H9 (cell line): ENCODE results near the gene KIF19. TPM values are rescaled to one million over a fixed set of nuclear protein-coding genes. Genes with fewer than 3 reads are reported as not detected.
A peak's percentile ranks its signal among the peaks of the same experiment; 100 is the strongest.

Experiments used
- DNase-seq: peaks from one replicate; pipeline ENCODE4 v3.0.0-alpha.2; 2017
- H2AFZ ChIP-seq: one replicate; pipeline ENCODE4 v1.6.1; 2013; ENCODE audit warnings: mild to moderate bottlenecking, low read length, control low read depth, moderate library complexity
- H2AK5ac ChIP-seq: 2 replicates; pipeline ENCODE4 v1.6.1; 2013; ENCODE audit warnings: low read length, control low read depth, mixed read lengths; ENCODE audit not compliant: insufficient read length
- H2BK120ac ChIP-seq: one replicate; pipeline ENCODE4 v1.6.1; 2013; ENCODE audit warnings: low read depth, mild to moderate bottlenecking, low read length, control low read depth, inconsistent platforms; ENCODE audit not compliant: poor library complexity, severe bottlenecking
- H2BK12ac ChIP-seq: 2 replicates; pipeline ENCODE4 v1.6.1; 2013; ENCODE audit warnings: low read length, control low read depth, mixed read lengths, low read depth; ENCODE audit not compliant: insufficient read length
- H2BK15ac ChIP-seq: 2 replicates; pipeline ENCODE4 v1.6.1; 2013; ENCODE audit warnings: low read depth, low read length, control low read depth
- H2BK20ac ChIP-seq: one replicate; pipeline ENCODE4 v1.6.1; 2013; ENCODE audit warnings: low read depth, mild to moderate bottlenecking, low read length, control low read depth, inconsistent platforms; ENCODE audit not compliant: poor library complexity, severe bottlenecking
- H2BK5ac ChIP-seq: 2 replicates; pipeline ENCODE4 v1.6.1; 2013; ENCODE audit warnings: low read length, control low read depth, mixed read lengths; ENCODE audit not compliant: insufficient read length
- H3K14ac ChIP-seq: 2 replicates; pipeline ENCODE4 v1.6.1; 2013; ENCODE audit warnings: low read length, control low read depth; ENCODE audit not compliant: insufficient read depth
- H3K18ac ChIP-seq: 2 replicates; pipeline ENCODE4 v1.6.1; 2013; ENCODE audit warnings: low read depth, mild to moderate bottlenecking, mixed read lengths, low read length, control low read depth; ENCODE audit not compliant: insufficient read length
- H3K23ac ChIP-seq: 2 replicates; pipeline ENCODE4 v1.6.1; 2013; ENCODE audit warnings: low read length, control low read depth, mixed read lengths, low read depth; ENCODE audit not compliant: insufficient read length
- H3K23me2 ChIP-seq: 2 replicates; pipeline ENCODE4 v1.6.1; 2013; ENCODE audit warnings: low read depth, mild to moderate bottlenecking, mixed read lengths, low read length, control low read depth; ENCODE audit not compliant: insufficient read length, poor library complexity, severe bottlenecking
- H3K27ac ChIP-seq: 2 replicates; pipeline ENCODE4 v1.5.1; 2013; ENCODE audit warnings: low read length, control low read depth, mixed read lengths, low read depth; ENCODE audit not compliant: insufficient read length
- H3K27me3 ChIP-seq: 2 replicates; pipeline ENCODE4 v1.6.1; 2013; ENCODE audit warnings: low read length, control low read depth, inconsistent platforms; ENCODE audit not compliant: insufficient read depth
- H3K4ac ChIP-seq: 2 replicates; pipeline ENCODE4 v1.6.1; 2013; ENCODE audit warnings: low read depth, mild to moderate bottlenecking, control low read depth, inconsistent platforms, low read length, moderate library complexity
- H3K4me1 ChIP-seq: 2 replicates; pipeline ENCODE4 v1.6.1; 2013; ENCODE audit warnings: low read length, control low read depth, inconsistent platforms; ENCODE audit not compliant: insufficient read depth
- H3K4me2 ChIP-seq: 2 replicates; pipeline ENCODE4 v1.6.1; 2013; ENCODE audit warnings: low read length, control low read depth, mixed read lengths; ENCODE audit not compliant: insufficient read length, insufficient read depth
- H3K56ac ChIP-seq: 2 replicates; pipeline ENCODE4 v1.6.1; 2013; ENCODE audit warnings: low read depth, mild to moderate bottlenecking, mixed read lengths, low read length, control low read depth; ENCODE audit not compliant: insufficient read length
- H3K79me1 ChIP-seq: 2 replicates; pipeline ENCODE4 v1.6.1; 2013; ENCODE audit warnings: low read depth, mild to moderate bottlenecking, moderate library complexity, low read length, control low read depth, inconsistent platforms; ENCODE audit not compliant: insufficient read depth, poor library complexity, severe bottlenecking
- H3K79me2 ChIP-seq: 2 replicates; pipeline ENCODE4 v1.6.1; 2013; ENCODE audit warnings: low read length, control low read depth, inconsistent platforms; ENCODE audit not compliant: insufficient read depth
- H3K9ac ChIP-seq: 2 replicates; pipeline ENCODE4 v1.6.1; 2013; ENCODE audit warnings: low read length, control low read depth, mixed read lengths; ENCODE audit not compliant: insufficient read length; ENCODE audit errors: extremely low read depth
- H3K9me3 ChIP-seq: one replicate; pipeline ENCODE4 v1.6.1; 2013; ENCODE audit warnings: low read depth, low read length, inconsistent platforms; ENCODE audit not compliant: control insufficient read depth
- H3T11ph ChIP-seq: one replicate; pipeline ENCODE4 v1.6.1; 2013; ENCODE audit warnings: mild to moderate bottlenecking, low read length, control low read depth, inconsistent platforms
- H4K20me1 ChIP-seq: one replicate; pipeline ENCODE4 v1.6.1; 2013; ENCODE audit not compliant: control insufficient read depth, insufficient read length, insufficient read depth
- H4K5ac ChIP-seq: 2 replicates; pipeline ENCODE4 v1.6.1; 2013; ENCODE audit warnings: low read depth, mild to moderate bottlenecking, mixed read lengths, low read length, control low read depth; ENCODE audit not compliant: insufficient read length
- H4K8ac ChIP-seq: replicated peaks from 2 replicates; pipeline ENCODE4 v1.6.1; 2013; ENCODE audit warnings: low read length, control low read depth, mixed read lengths, low read depth; ENCODE audit not compliant: insufficient read length
- H4K91ac ChIP-seq: 2 replicates; pipeline ENCODE4 v1.6.1; 2013; ENCODE audit warnings: low read depth, mild to moderate bottlenecking, moderate library complexity, mixed read lengths, low read length, control low read depth; ENCODE audit not compliant: insufficient read length
- H3K27ac Mint-ChIP-seq, 3 experiments: 2 replicates in 2 of 3; 3 replicates in 1 of 3; pipeline ENCODE4 v1.8.0; 2020 to 2021; ENCODE audit warnings: mixed read lengths in 3 of 3, mild to moderate bottlenecking in 1 of 3, moderate library complexity in 1 of 3
- H3K27me3 Mint-ChIP-seq: 2 replicates; pipeline ENCODE4 v1.8.0; 2021; ENCODE audit warnings: low read depth, mild to moderate bottlenecking, moderate library complexity, mixed read lengths
- H3K36me3 Mint-ChIP-seq, 3 experiments: 2 replicates in 2 of 3; 3 replicates in 1 of 3; pipeline ENCODE4 v1.8.0; 2020 to 2021; ENCODE audit warnings: low read depth in 3 of 3, mixed read lengths in 3 of 3; ENCODE audit not compliant: insufficient read depth in 1 of 3
- H3K4me1 Mint-ChIP-seq, 2 experiments: 2 replicates each; pipeline ENCODE4 v1.8.0; 2020; ENCODE audit warnings: mixed read lengths in 2 of 2
- H3K4me3 Mint-ChIP-seq, 2 experiments: 2 replicates in 1 of 2; 3 replicates in 1 of 2; pipeline ENCODE4 v1.8.0; 2020 to 2021; ENCODE audit warnings: mild to moderate bottlenecking in 2 of 2, mixed read lengths in 2 of 2, moderate library complexity in 1 of 2
- H3K9me3 Mint-ChIP-seq, 2 experiments: 2 replicates in 1 of 2; 3 replicates in 1 of 2; pipeline ENCODE4 v1.8.0; 2020; ENCODE audit warnings: mild to moderate bottlenecking in 2 of 2, mixed read lengths in 2 of 2, moderate library complexity in 1 of 2
- CTCF ChIP-seq: fragments of 200-600 bp; sonication (generic); conservative IDR thresholded peaks from 3 replicates; pipeline ENCODE4 v1.8.0; 2021; ENCODE audit warnings: antibody characterized with exemption, mild to moderate bottlenecking
- WGBS: extraction: QIAGEN DNeasy Blood & Tissue Kit; methylation state at CpG from one replicate; pipeline ENCODE4 v1.1.7; 2013; ENCODE audit warnings: missing lambda C conversion rate, low lambda C conversion rate, mixed read lengths; ENCODE audit not compliant: insufficient read length; ENCODE audit errors: extremely low coverage; 5-methylcytosine and 5-hydroxymethylcytosine counted together
- total RNA-seq: library from RNA; stranded (reverse); gene quantifications from 2 replicates; pipeline ENCODE4 v1.2.1, GENCODE V29; 2021

KIF19 gene
- total RNA-seq, 1 experiment from 2014 or later: 0.13 TPM

GRCh38 chr17:74351552-74352210 is 25.7 kb downstream of the KIF19 start:
- H4K8ac ChIP-seq: no peak overlapping the region
- H3K9ac ChIP-seq: no peak overlapping the region
- H3K36me3 Mint-ChIP-seq: no peaks in the 10 kb centered on the region
- H2AFZ ChIP-seq: no peak overlapping the region
- H2BK5ac ChIP-seq: no peak overlapping the region
- H3K4ac ChIP-seq: no peak overlapping the region
- no peak overlapping the region for H3K56ac ChIP-seq
- TF ChIP-seq CTCF: peak; percentile 57
- no peak overlapping the region for H3K27ac ChIP-seq
- no peak overlapping the region for H2BK20ac ChIP-seq
- H3K9me3 ChIP-seq: no peaks in the 10 kb centered on the region
- peak overlapping the region in 1 of 2 experiments; percentile 64; a peak in 2 of 5 replicates for H3K4me3 Mint-ChIP-seq
- H3K9me3 Mint-ChIP-seq: no peaks in the 10 kb centered on the region
- no peak overlapping the region for H3T11ph ChIP-seq
- H3K27me3 Mint-ChIP-seq: peaks cover 95% of the 10 kb centered on the region
- WGBS: no CpG with 5 or more reads among the region's 55 CpGs
- no peak overlapping the region for H2BK120ac ChIP-seq
- DNase-seq: peak; percentile 81
- H3K4me1 ChIP-seq: no peaks in the 10 kb centered on the region
- peaks cover 13% of the 10 kb centered on the region; the same call in 1 of the 2 replicates for H3K27me3 ChIP-seq
- H3K4me1 Mint-ChIP-seq: peaks cover 3 to 14% of the 10 kb centered on the region in 2 experiments; a peak in 3 of 4 replicates
- no peak overlapping the region for H4K5ac ChIP-seq
- no peak overlapping the region for H4K91ac ChIP-seq
- H4K20me1 ChIP-seq: no peaks in the 10 kb centered on the region
- H3K23ac ChIP-seq: no peak overlapping the region
- H3K14ac ChIP-seq: no peak overlapping the region
- H3K27ac Mint-ChIP-seq: no peak overlapping the region
- H3K23me2 ChIP-seq: no peaks in the 10 kb centered on the region
- H3K18ac ChIP-seq: no peak overlapping the region
- H3K79me2 ChIP-seq: no peaks in the 10 kb centered on the region
- H2AK5ac ChIP-seq: no peak overlapping the region
- H2BK12ac ChIP-seq: no peak overlapping the region
- H3K4me2 ChIP-seq: no peak overlapping the region
- no peaks in the 10 kb centered on the region for H3K79me1 ChIP-seq
- H2BK15ac ChIP-seq: no peak overlapping the region
